GM21447 (cell line): ENCODE measurements around the gene C1QB.
"Not testable (repeated sequence)": the region's sequence is repeated elsewhere in the genome, so short reads cannot be mapped to it uniquely, and the experiment has no call there.

ENCODE experiments used
- ATAC-seq: cut with Tn5 transposase; IDR thresholded peaks from one replicate; pipeline ENCODE4 v1.9.1; 2021; ENCODE audit not compliant: unreplicated experiment

C1QB gene

GRCh38 chr1:22662318-22662717 lies 9.3 kb downstream of the C1QB start:
- no peak for ATAC-seq

GRCh38 chr1:22662986-22663408 lies 10.0 kb downstream of the C1QB start:
- ATAC-seq, result no peak

- ATAC-seq, result no peak
Measured at GRCh38 chr1:22665752-22666151, 12.7 kb downstream of the C1QB start.

GRCh38 chr1:22666412-22666811 lies 13.4 kb downstream of the C1QB start:
- ATAC-seq, result no peak

- not testable (repeated sequence) for ATAC-seq
Measured at GRCh38 chr1:22668840-22669239, 15.8 kb downstream of the C1QB start.

- no peak for ATAC-seq
Measured at GRCh38 chr1:22670352-22670975, 17.4 kb downstream of the C1QB start.

- no peak for ATAC-seq
Measured at GRCh38 chr1:22671999-22672398, 19.0 kb downstream of the C1QB start.

- ATAC-seq, result no peak
Measured at GRCh38 chr1:22673486-22674409, 20.7 kb downstream of the C1QB start.

GRCh38 chr1:22674410-22674749 lies 21.3 kb downstream of the C1QB start:
- ATAC-seq, result no peak

GRCh38 chr1:22676151-22676550 lies 23.1 kb downstream of the C1QB start:
- ATAC-seq, result not testable (repeated sequence)

- ATAC-seq, result no peak
Measured at GRCh38 chr1:22676916-22677583, 24.0 kb downstream of the C1QB start.

GRCh38 chr1:22677931-22678896 lies 25.2 kb downstream of the C1QB start:
- no peak for ATAC-seq

GRCh38 chr1:22680726-22681125 lies 27.7 kb downstream of the C1QB start:
- no peak for ATAC-seq

GRCh38 chr1:22681556-22682276 lies 28.7 kb downstream of the C1QB start:
- no peak for ATAC-seq

GRCh38 chr1:22683547-22683946 lies 30.5 kb downstream of the C1QB start:
- no peak for ATAC-seq

- no peak for ATAC-seq
Measured at GRCh38 chr1:22685591-22686059, 32.6 kb downstream of the C1QB start.

- ATAC-seq, result no peak
Measured at GRCh38 chr1:22687191-22687590, 34.2 kb downstream of the C1QB start.

- ATAC-seq, result no peak
Measured at GRCh38 chr1:22688466-22688865, 35.4 kb downstream of the C1QB start.

GRCh38 chr1:22689505-22689904 lies 36.5 kb downstream of the C1QB start:
- ATAC-seq, result no peak
